ENCODE results near the gene AMACR.
"Not testable (repeated sequence)": the region's sequence is repeated elsewhere in the genome, so short reads cannot be mapped to it uniquely, and the experiment has no call there.

Gene AMACR

DNA sequence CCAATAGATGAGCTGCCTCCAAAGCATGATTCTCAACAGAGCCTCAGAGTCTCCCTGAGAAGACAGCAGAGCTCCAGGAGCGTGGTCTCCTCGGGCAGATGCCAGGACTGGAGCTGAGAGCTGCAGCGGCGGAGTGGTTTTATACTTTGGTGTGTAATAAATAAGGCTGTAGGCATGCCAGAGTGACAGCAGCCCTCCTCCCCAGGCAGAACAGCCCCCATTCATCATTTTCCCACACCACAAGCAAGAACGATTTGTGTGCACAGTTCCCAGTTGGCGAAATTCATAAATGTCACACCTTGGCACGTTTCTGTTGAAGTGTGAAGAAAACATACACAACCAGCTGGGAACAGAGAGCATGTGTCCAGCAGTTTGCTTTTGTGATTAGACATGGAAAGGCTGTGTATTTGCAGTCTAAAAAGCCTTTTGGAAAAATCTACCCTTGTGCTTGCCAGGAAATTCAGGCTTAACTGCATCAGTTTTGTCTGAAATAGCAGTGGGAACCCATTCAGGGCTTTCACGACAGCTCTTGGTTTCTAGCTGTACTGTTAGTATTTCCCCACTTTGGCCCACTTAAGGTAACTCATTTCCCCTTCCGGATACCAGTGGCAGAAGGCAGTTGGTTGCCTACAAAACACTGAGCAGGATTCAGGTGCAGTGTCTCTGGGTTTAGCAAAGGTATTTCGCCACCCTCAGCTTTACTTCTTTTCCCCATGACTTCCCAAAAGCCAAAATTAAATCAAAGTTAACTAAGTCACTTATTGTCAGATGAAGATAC is 35.4 kb upstream of the AMACR start, which contains the start of gene C1QTNF3:
Gene C1QTNF3, minus strand, starts transcription at position 115 of the 778 bp plus-strand sequence. Its CDS starts 88 bp downstream, at position 27.
- in situ Hi-C loops (cut with HindIII; ENCODE audit: low pct_unique_long_range_greater_than_20kb, low sequenced_read_pairs) = no loop called here
- no peak for TF ChIP-seq JUND (IDR thresholded peaks at IDR 0.05; ENCODE audit: low read depth)
- DNase-seq (ENCODE audit: low read depth in 1 of 2, low spot score in 1 of 2) = no peak

DNA sequence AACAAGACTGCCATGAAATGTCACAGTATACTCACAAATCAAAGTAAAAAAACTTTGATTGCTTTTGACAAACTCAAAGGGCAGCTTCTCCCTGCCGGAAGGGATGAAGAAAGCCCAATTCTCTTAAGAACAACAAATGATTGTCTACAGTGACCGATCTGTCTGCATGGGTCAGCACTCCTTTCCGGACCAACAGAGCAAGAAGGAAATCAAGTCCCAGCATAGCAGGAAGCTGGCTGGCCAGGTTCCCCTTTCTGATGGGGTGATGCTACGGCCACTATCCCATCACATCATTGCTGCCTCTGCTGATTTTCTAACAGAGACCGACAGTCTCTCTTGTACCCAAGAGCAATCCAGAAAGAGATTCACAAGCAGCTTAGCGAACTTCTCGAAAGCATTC is 34.5 kb upstream of the AMACR start:
- in situ Hi-C loops (cut with HindIII; ENCODE audit: low pct_unique_long_range_greater_than_20kb, low sequenced_read_pairs) = no loop called here
- no peak for TF ChIP-seq JUND (IDR thresholded peaks at IDR 0.05; ENCODE audit: low read depth)
- no peak for DNase-seq (ENCODE audit: low read depth in 1 of 2, low spot score in 1 of 2)

DNA sequence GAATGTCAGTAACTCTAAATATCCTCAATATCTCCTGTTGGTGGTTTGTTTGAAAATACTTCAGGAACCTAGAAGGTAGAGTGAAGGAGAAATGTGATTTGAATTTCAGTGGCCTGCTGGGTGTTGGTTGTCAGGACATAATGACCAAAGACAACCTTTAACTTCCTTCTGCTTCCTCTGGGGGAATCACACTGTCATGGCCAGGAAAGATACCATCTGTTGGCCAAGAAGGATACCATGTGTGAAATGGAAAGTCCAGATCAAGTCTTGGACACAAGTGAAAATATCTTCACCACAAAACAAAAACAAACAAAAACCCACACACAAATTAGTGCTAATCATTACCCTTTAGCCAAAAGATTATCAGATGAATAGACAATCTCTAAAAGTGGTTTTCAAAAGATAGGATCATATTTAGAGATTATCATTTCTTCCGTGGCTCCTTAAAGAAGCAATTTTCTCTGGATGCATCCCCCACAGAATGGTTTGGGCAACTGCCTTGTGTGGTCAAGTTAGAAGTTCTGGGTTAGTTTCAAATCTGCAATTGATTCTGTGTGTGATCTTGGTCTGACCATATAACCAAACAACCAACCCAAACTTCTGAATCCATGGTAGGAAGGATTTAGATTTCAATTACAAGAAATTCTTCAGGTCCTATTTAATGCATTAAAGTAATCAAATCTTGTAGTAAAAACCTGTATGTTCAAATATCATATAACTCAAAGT is 33.6 kb upstream of the AMACR start:
- in situ Hi-C loops (cut with HindIII; ENCODE audit: low pct_unique_long_range_greater_than_20kb, low sequenced_read_pairs) = no loop called here
- no peak for DNase-seq (ENCODE audit: low read depth in 1 of 2, low spot score in 1 of 2)
- no peak for TF ChIP-seq JUND (IDR thresholded peaks at IDR 0.05; ENCODE audit: low read depth)

DNA sequence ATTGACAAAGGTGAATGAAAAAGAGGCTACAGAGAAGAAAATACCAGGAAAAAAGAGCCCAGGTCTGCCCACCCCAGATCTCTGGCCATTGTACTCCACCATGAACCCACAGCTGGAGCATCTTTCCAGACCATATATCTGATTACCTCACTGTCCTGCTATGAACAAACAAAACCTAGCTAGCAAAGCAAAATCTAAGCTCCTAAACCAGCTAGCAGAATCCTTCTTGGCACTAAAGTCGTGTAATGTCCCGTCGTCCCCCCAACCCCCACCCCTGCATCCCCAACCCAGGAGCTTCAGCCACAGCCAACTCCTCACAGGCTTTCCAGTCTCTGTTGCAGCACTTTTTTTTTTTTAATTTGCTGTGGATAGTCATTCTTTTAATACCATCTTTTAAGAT is 32.6 kb upstream of the AMACR start:
- TF ChIP-seq JUND (IDR thresholded peaks at IDR 0.05; ENCODE audit: low read depth) = no peak
- in situ Hi-C loops (cut with HindIII; ENCODE audit: low pct_unique_long_range_greater_than_20kb, low sequenced_read_pairs) = no loop called here

GRCh38 chr5:34039398-34040157 is 31.7 kb upstream of the AMACR start:
- in situ Hi-C loops (cut with HindIII; ENCODE audit: low pct_unique_long_range_greater_than_20kb, low sequenced_read_pairs) = no loop called here
- DNase-seq (ENCODE audit: low read depth in 1 of 2, low spot score in 1 of 2) = no peak
- TF ChIP-seq JUND (IDR thresholded peaks at IDR 0.05; ENCODE audit: low read depth) = no peak

More for the DNA sequence above, 32.6 kb upstream of the AMACR start:
- DNase-seq (ENCODE audit: low read depth in 1 of 2, low spot score in 1 of 2) = no peak

DNA sequence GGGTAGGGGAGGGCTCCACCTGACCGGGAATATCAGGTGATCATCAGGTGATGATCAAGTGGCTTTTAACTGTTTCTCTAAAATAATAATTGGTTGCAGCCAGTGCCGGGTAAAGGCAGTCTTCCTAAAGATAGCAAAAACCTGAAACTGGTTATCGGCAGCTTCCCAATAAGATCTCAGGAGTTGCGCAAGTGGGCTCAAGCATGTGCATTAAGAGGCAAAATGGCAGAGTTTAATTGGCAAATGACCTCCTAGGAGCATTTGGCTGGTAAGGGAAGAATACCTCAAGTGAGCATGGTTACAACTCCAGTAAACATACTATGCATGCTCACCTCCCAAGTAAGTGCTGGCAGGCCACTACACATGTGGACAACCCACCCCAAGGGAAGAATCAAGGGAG is 31.0 kb upstream of the AMACR start:
- in situ Hi-C loops (cut with HindIII; ENCODE audit: low pct_unique_long_range_greater_than_20kb, low sequenced_read_pairs) = no loop called here
- no peak for DNase-seq (ENCODE audit: low read depth in 1 of 2, low spot score in 1 of 2)
- no peak for TF ChIP-seq JUND (IDR thresholded peaks at IDR 0.05; ENCODE audit: low read depth)

GRCh38 chr5:34038390-34038789 is 30.5 kb upstream of the AMACR start:
- in situ Hi-C loops (cut with HindIII; ENCODE audit: low pct_unique_long_range_greater_than_20kb, low sequenced_read_pairs) = no loop called here
- DNase-seq (ENCODE audit: low read depth in 1 of 2, low spot score in 1 of 2) = no peak
- no peak for TF ChIP-seq JUND (IDR thresholded peaks at IDR 0.05; ENCODE audit: low read depth)

DNA sequence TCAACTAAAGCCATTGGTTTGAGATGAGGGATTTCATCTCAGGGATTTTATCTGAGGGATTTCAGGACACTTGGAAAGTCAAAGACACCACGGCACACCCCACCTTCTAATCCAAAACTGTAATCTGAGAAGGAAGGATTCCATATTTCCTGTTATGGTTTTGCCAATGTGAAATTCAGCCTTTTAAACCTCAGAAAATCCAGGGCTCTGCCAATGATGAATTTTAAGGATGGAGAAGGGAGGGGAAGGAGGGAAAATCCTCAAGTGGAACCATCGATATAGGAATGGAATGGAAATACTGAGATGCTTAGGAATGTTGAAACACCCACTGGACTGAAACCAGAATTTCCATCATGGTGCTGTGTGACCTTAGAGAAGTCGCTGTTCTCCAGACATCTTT is 29.9 kb upstream of the AMACR start:
- in situ Hi-C loops (cut with HindIII; ENCODE audit: low pct_unique_long_range_greater_than_20kb, low sequenced_read_pairs) = no loop called here
- no peak for TF ChIP-seq JUND (IDR thresholded peaks at IDR 0.05; ENCODE audit: low read depth)

DNA sequence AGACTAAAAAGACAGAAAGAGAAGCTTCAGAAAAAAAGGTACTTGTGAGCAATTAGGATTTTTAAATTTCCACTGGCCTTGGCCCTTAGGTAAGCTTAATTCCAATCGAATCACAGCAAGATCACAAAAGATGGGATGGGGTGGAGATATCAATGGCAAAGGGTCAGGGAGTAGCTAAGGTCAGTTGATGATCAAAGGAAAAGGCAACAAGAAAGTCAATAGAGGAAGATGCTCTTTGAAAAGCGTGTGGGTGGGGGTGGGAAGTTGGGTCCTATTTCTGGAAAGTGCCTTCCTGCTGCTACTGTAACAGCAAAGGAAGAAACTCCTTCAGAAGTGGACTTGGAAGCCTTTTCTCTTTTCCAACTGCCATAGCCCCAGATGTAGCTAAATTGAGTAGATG is 27.9 kb upstream of the AMACR start:
- in situ Hi-C loops (cut with HindIII; ENCODE audit: low pct_unique_long_range_greater_than_20kb, low sequenced_read_pairs) = no loop called here
- TF ChIP-seq JUND (IDR thresholded peaks at IDR 0.05; ENCODE audit: low read depth) = no peak
- no peak for DNase-seq (ENCODE audit: low read depth in 1 of 2, low spot score in 1 of 2)

More for the DNA sequence above, 29.9 kb upstream of the AMACR start:
- DNase-seq (ENCODE audit: low read depth in 1 of 2, low spot score in 1 of 2) = no peak

GRCh38 chr5:34034534-34035327 is 26.9 kb upstream of the AMACR start:
- TF ChIP-seq JUND (IDR thresholded peaks at IDR 0.05; ENCODE audit: low read depth) = no peak
- DNase-seq (ENCODE audit: low read depth in 1 of 2, low spot score in 1 of 2) = no peak
- in situ Hi-C loops (cut with HindIII; ENCODE audit: low pct_unique_long_range_greater_than_20kb, low sequenced_read_pairs) = no loop called here

DNA sequence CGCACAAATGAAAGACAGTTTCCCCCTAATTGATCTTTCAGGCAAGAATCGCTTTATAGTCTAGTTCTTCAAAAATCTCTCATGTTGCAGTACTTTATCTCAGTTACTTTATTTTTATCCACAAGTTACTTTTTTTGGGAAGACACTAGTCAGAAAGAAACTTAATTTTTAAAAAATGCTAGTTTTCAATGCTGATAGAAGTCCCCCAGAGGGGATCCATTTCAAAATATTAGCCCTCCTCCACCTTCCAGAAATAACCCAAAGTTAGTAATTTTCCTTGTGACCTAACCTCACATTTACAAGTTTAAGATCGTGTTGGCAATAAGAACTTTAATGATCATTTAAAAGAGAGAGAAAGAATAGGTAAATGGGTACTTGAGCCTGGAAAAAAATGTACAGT is 24.1 kb upstream of the AMACR start:
- DNase-seq (ENCODE audit: low read depth in 1 of 2, low spot score in 1 of 2) = no peak
- in situ Hi-C loops (cut with HindIII; ENCODE audit: low pct_unique_long_range_greater_than_20kb, low sequenced_read_pairs) = no loop called here
- TF ChIP-seq JUND (IDR thresholded peaks at IDR 0.05; ENCODE audit: low read depth) = no peak

DNA sequence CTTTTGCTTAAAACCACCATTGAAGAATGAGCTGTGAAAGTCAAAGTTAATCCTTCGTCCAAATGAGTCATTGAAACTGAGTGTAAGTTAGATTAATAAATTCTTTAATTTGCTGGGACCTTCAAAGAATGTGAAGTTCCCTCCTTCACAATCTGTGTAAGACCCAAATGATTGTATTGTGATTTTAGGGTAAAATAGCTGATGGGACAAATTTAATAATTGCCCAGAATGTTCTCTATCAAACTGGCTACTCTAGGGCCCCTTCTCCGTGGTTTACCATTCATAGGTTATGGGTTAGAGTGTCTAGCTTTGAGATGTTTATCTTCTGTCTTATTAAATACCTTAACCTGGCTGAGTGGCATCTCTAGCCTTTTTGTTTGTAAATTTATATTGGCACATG is 23.3 kb upstream of the AMACR start:
- in situ Hi-C loops (cut with HindIII; ENCODE audit: low pct_unique_long_range_greater_than_20kb, low sequenced_read_pairs) = no loop called here
- no peak for DNase-seq (ENCODE audit: low read depth in 1 of 2, low spot score in 1 of 2)
- TF ChIP-seq JUND (IDR thresholded peaks at IDR 0.05; ENCODE audit: low read depth) = no peak

GRCh38 chr5:34030585-34030984 is 22.7 kb upstream of the AMACR start:
- DNase-seq (ENCODE audit: low read depth in 1 of 2, low spot score in 1 of 2); in situ Hi-C loops (cut with HindIII; ENCODE audit: low pct_unique_long_range_greater_than_20kb, low sequenced_read_pairs): not testable (repeated sequence)
